ENCODE data around the gene MBNL2.

MBNL2 gene

GRCh38 chr13:97262058-97262457 is 39.9 kb downstream of the MBNL2 start:
- no peak overlapping the region for H3K27ac ChIP-seq (ENCODE audit: insufficient read depth in 1 of 2, low read depth in 1 of 2, low read length in 2 of 2, poor library complexity in 1 of 2, severe bottlenecking in 2 of 2)
- 76% methylated on average over 8 of the region's 8 CpGs for WGBS (ENCODE audit: insufficient coverage)
- H3K27me3 ChIP-seq (replicated peaks in 2 of 5; ENCODE audit: control insufficient read depth in 4 of 5, insufficient read depth in 5 of 5, low read length in 4 of 5): no peaks in the 10 kb centered on the region
- no peak overlapping the region for H3K4me3 ChIP-seq (ENCODE audit: control insufficient read depth in 1 of 7, extremely low read depth in 1 of 7, insufficient read depth in 4 of 7, low read depth in 2 of 7, low read length in 6 of 7)
- peaks cover 2 to 23% (median 8%) of the 10 kb centered on the region in 4 experiments for H3K4me1 ChIP-seq (ENCODE audit: control extremely low read depth in 1 of 4, control insufficient read depth in 4 of 4, insufficient read depth in 4 of 4, low read length in 3 of 4)
- DNase-seq: peak in 2 of 3 donors; percentile 30 to 36
- ChIA-PET POLR2A (no interaction called here), CTCF (interaction anchor here (0.7 to 1.4 kb wide), 3 partner anchors 34 to 81 kb away, joined by 3 read pairs; no protein-coding TSS in a partner anchor)
- no peaks in the 10 kb centered on the region for H3K9me3 ChIP-seq (ENCODE audit: control extremely low read depth in 1 of 5, control insufficient read depth in 4 of 5, insufficient read depth in 2 of 5, low read depth in 1 of 5, low read length in 4 of 5)
- H3K36me3 ChIP-seq (ENCODE audit: control insufficient read depth in 4 of 4, insufficient read depth in 4 of 4, low read length in 3 of 4): peaks cover 0 to under 1% (median 0%) of the 10 kb centered on the region in 4 experiments

- peaks cover 0 to 13% (median 2%) of the 10 kb centered on the region in 4 experiments for H3K4me1 ChIP-seq (ENCODE audit: control extremely low read depth in 1 of 4, control insufficient read depth in 4 of 4, insufficient read depth in 4 of 4, low read length in 3 of 4)
- ChIA-PET CTCF (interaction anchor here (1.1 kb wide), 1 partner anchor 152 kb away, joined by 3 read pairs; no protein-coding TSS in a partner anchor), POLR2A (no interaction called here)
- 100% methylated on average over 1 of the region's 1 CpG for WGBS (ENCODE audit: insufficient coverage)
- no peaks in the 10 kb centered on the region for H3K27me3 ChIP-seq (replicated peaks in 2 of 5; ENCODE audit: control insufficient read depth in 4 of 5, insufficient read depth in 5 of 5, low read length in 4 of 5)
- no peak for DNase-seq
- H3K4me3 ChIP-seq (ENCODE audit: control insufficient read depth in 1 of 7, extremely low read depth in 1 of 7, insufficient read depth in 4 of 7, low read depth in 2 of 7, low read length in 6 of 7): no peak overlapping the region
- no peak overlapping the region for H3K27ac ChIP-seq (ENCODE audit: insufficient read depth in 1 of 2, low read depth in 1 of 2, low read length in 2 of 2, poor library complexity in 1 of 2, severe bottlenecking in 2 of 2)
- H3K36me3 ChIP-seq (ENCODE audit: control insufficient read depth in 4 of 4, insufficient read depth in 4 of 4, low read length in 3 of 4): peaks cover 0 to 7% (median 2%) of the 10 kb centered on the region in 4 experiments
- H3K9me3 ChIP-seq (ENCODE audit: control extremely low read depth in 1 of 5, control insufficient read depth in 4 of 5, insufficient read depth in 2 of 5, low read depth in 1 of 5, low read length in 4 of 5): no peaks in the 10 kb centered on the region
These were observed 41.0 kb downstream of the MBNL2 start for GRCh38 chr13:97263160-97263559.

- CTCF ChIA-PET: no interaction called here
- DNase-seq: no peak
- Histone ChIP-seq H3K27me3 (replicated peaks in 2 of 5; ENCODE audit: control insufficient read depth in 4 of 5, insufficient read depth in 5 of 5, low read length in 4 of 5) (no peaks in the 10 kb centered on the region), H3K27ac (ENCODE audit: insufficient read depth in 1 of 2, low read depth in 1 of 2, low read length in 2 of 2, poor library complexity in 1 of 2, severe bottlenecking in 2 of 2) (no peak overlapping the region), H3K9me3 (ENCODE audit: control extremely low read depth in 1 of 5, control insufficient read depth in 4 of 5, insufficient read depth in 2 of 5, low read depth in 1 of 5, low read length in 4 of 5) (no peaks in the 10 kb centered on the region), H3K4me1 (ENCODE audit: control extremely low read depth in 1 of 4, control insufficient read depth in 4 of 4, insufficient read depth in 4 of 4, low read length in 3 of 4) (peaks cover 0 to 3% (median 0%) of the 10 kb centered on the region in 4 experiments), H3K4me3 (ENCODE audit: control insufficient read depth in 1 of 7, extremely low read depth in 1 of 7, insufficient read depth in 4 of 7, low read depth in 2 of 7, low read length in 6 of 7) (no peak overlapping the region), H3K36me3 (ENCODE audit: control insufficient read depth in 4 of 4, insufficient read depth in 4 of 4, low read length in 3 of 4) (peaks cover 0 to 10% (median 3%) of the 10 kb centered on the region in 4 experiments)
- POLR2A ChIA-PET: no interaction called here
- WGBS (ENCODE audit: insufficient coverage): 95% methylated on average over 2 of the region's 3 CpGs
These were observed 42.5 kb downstream of the MBNL2 start for GRCh38 chr13:97264663-97265062.

GRCh38 chr13:97266332-97266731 is 44.2 kb downstream of the MBNL2 start:
- DNase-seq: no peak
- ChIA-PET POLR2A (no interaction called here), CTCF (no interaction called here)
- H3K9me3 ChIP-seq (ENCODE audit: control extremely low read depth in 1 of 5, control insufficient read depth in 4 of 5, insufficient read depth in 2 of 5, low read depth in 1 of 5, low read length in 4 of 5): no peaks in the 10 kb centered on the region
- H3K27me3 ChIP-seq (replicated peaks in 2 of 5; ENCODE audit: control insufficient read depth in 4 of 5, insufficient read depth in 5 of 5, low read length in 4 of 5): no peaks in the 10 kb centered on the region
- peaks cover 0 to 10% (median 3%) of the 10 kb centered on the region in 4 experiments for H3K36me3 ChIP-seq (ENCODE audit: control insufficient read depth in 4 of 4, insufficient read depth in 4 of 4, low read length in 3 of 4)
- H3K27ac ChIP-seq (ENCODE audit: insufficient read depth in 1 of 2, low read depth in 1 of 2, low read length in 2 of 2, poor library complexity in 1 of 2, severe bottlenecking in 2 of 2): no peak overlapping the region
- H3K4me3 ChIP-seq (ENCODE audit: control insufficient read depth in 1 of 7, extremely low read depth in 1 of 7, insufficient read depth in 4 of 7, low read depth in 2 of 7, low read length in 6 of 7): no peak overlapping the region
- 97% methylated on average over 6 of the region's 8 CpGs for WGBS (ENCODE audit: insufficient coverage)
- peaks cover 0 to 3% (median 0%) of the 10 kb centered on the region in 4 experiments for H3K4me1 ChIP-seq (ENCODE audit: control extremely low read depth in 1 of 4, control insufficient read depth in 4 of 4, insufficient read depth in 4 of 4, low read length in 3 of 4)

- WGBS (ENCODE audit: insufficient coverage): 95% methylated on average over 6 of the region's 8 CpGs
- Histone ChIP-seq H3K27ac (ENCODE audit: insufficient read depth in 1 of 2, low read depth in 1 of 2, low read length in 2 of 2, poor library complexity in 1 of 2, severe bottlenecking in 2 of 2) (no peak overlapping the region), H3K36me3 (ENCODE audit: control insufficient read depth in 4 of 4, insufficient read depth in 4 of 4, low read length in 3 of 4) (peaks cover 0 to 10% (median 3%) of the 10 kb centered on the region in 4 experiments), H3K9me3 (ENCODE audit: control extremely low read depth in 1 of 5, control insufficient read depth in 4 of 5, insufficient read depth in 2 of 5, low read depth in 1 of 5, low read length in 4 of 5) (no peaks in the 10 kb centered on the region), H3K27me3 (replicated peaks in 2 of 5; ENCODE audit: control insufficient read depth in 4 of 5, insufficient read depth in 5 of 5, low read length in 4 of 5) (no peaks in the 10 kb centered on the region), H3K4me1 (ENCODE audit: control extremely low read depth in 1 of 4, control insufficient read depth in 4 of 4, insufficient read depth in 4 of 4, low read length in 3 of 4) (peaks cover 0 to 3% (median 0%) of the 10 kb centered on the region in 4 experiments), H3K4me3 (ENCODE audit: control insufficient read depth in 1 of 7, extremely low read depth in 1 of 7, insufficient read depth in 4 of 7, low read depth in 2 of 7, low read length in 6 of 7) (no peak overlapping the region)
- POLR2A ChIA-PET: no interaction called here
- no peak for DNase-seq
- CTCF ChIA-PET: no interaction called here
These were observed 44.8 kb downstream of the MBNL2 start for GRCh38 chr13:97266772-97267417.

GRCh38 chr13:97267418-97268059 is 45.4 kb downstream of the MBNL2 start:
- no peak for DNase-seq
- Histone ChIP-seq H3K36me3 (ENCODE audit: control insufficient read depth in 4 of 4, insufficient read depth in 4 of 4, low read length in 3 of 4) (peaks cover 0 to 10% (median 3%) of the 10 kb centered on the region in 4 experiments), H3K27me3 (replicated peaks in 2 of 5; ENCODE audit: control insufficient read depth in 4 of 5, insufficient read depth in 5 of 5, low read length in 4 of 5) (no peaks in the 10 kb centered on the region), H3K4me3 (ENCODE audit: control insufficient read depth in 1 of 7, extremely low read depth in 1 of 7, insufficient read depth in 4 of 7, low read depth in 2 of 7, low read length in 6 of 7) (no peak overlapping the region), H3K27ac (ENCODE audit: insufficient read depth in 1 of 2, low read depth in 1 of 2, low read length in 2 of 2, poor library complexity in 1 of 2, severe bottlenecking in 2 of 2) (no peak overlapping the region), H3K4me1 (ENCODE audit: control extremely low read depth in 1 of 4, control insufficient read depth in 4 of 4, insufficient read depth in 4 of 4, low read length in 3 of 4) (no peaks in the 10 kb centered on the region), H3K9me3 (ENCODE audit: control extremely low read depth in 1 of 5, control insufficient read depth in 4 of 5, insufficient read depth in 2 of 5, low read depth in 1 of 5, low read length in 4 of 5) (no peaks in the 10 kb centered on the region)
- ChIA-PET POLR2A (no interaction called here), CTCF (no interaction called here)
- WGBS (ENCODE audit: insufficient coverage): 91% methylated on average over 11 of the region's 11 CpGs

- POLR2A ChIA-PET: no interaction called here
- no peak for DNase-seq
- Histone ChIP-seq H3K4me1 (ENCODE audit: control extremely low read depth in 1 of 4, control insufficient read depth in 4 of 4, insufficient read depth in 4 of 4, low read length in 3 of 4) (no peaks in the 10 kb centered on the region), H3K27me3 (replicated peaks in 2 of 5; ENCODE audit: control insufficient read depth in 4 of 5, insufficient read depth in 5 of 5, low read length in 4 of 5) (no peaks in the 10 kb centered on the region), H3K9me3 (ENCODE audit: control extremely low read depth in 1 of 5, control insufficient read depth in 4 of 5, insufficient read depth in 2 of 5, low read depth in 1 of 5, low read length in 4 of 5) (no peaks in the 10 kb centered on the region), H3K27ac (ENCODE audit: insufficient read depth in 1 of 2, low read depth in 1 of 2, low read length in 2 of 2, poor library complexity in 1 of 2, severe bottlenecking in 2 of 2) (no peak overlapping the region), H3K36me3 (ENCODE audit: control insufficient read depth in 4 of 4, insufficient read depth in 4 of 4, low read length in 3 of 4) (peaks cover 0 to 10% (median 3%) of the 10 kb centered on the region in 4 experiments), H3K4me3 (ENCODE audit: control insufficient read depth in 1 of 7, extremely low read depth in 1 of 7, insufficient read depth in 4 of 7, low read depth in 2 of 7, low read length in 6 of 7) (no peak overlapping the region)
- CTCF ChIA-PET: interaction anchor here (1.1 kb wide), 1 partner anchor 18 kb away, joined by 3 read pairs; no protein-coding TSS in a partner anchor
- WGBS (ENCODE audit: insufficient coverage): 97% methylated on average over 6 of the region's 6 CpGs
These were observed 46.6 kb downstream of the MBNL2 start for GRCh38 chr13:97268772-97269171.
